Measurements from ENCODE around the gene UBE2E3. TPM values are rescaled to one million over a fixed set of nuclear protein-coding genes. Genes with fewer than 3 reads are reported as not detected.
A peak's percentile ranks its signal among the peaks of the same experiment; 100 is the strongest.

Gene UBE2E3
- total and polyA plus RNA-seq, 2 experiments from 2014 or later, result 151 to 211 TPM

DNA sequence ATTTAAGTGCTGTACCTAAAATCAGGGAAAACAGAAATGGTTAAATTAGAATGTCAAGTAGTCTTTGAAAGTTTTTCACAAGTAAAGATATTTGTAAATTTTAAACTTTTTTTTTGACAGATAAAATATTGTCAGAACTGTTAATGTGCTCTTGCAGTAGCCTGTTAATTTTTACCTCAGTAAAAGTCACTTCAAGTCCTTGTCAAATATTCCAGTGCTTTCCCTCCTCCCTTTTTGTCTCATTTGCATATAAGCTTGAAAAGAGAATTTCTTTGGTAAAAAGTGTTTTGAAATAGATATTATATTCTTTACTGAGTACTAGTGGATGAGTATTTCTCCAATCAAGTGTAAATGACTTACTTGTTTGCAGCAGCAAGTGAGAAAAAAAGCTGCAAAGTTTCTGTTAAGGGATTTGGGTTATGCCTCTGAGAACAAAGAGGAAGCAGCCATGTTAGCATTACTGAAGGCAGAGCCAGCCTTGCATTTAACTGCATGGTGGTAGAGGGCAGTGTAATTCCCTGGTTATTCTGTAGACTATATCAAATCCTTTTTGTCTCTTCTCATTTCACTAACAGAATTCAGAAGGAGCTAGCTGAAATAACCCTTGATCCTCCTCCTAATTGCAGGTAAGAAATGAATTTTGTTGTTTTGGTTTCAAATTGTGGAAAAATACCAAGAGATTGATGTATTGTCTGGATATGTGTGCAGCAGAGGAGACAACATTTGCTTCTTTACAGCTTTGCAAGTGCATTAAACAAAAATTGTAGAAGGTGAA lies 3.2 kb downstream of the UBE2E3 start:
- peaks cover 24% of the 10 kb centered on the region for H3K4me1 ChIP-seq (ENCODE audit: insufficient read depth)
- no peak for TF ChIP-seq EZH2phosphoT487 (IDR thresholded peaks at IDR 0.05; ENCODE audit: low read depth, severe bottlenecking, unreplicated experiment)
- TF ChIP-seq, protein P1, sequence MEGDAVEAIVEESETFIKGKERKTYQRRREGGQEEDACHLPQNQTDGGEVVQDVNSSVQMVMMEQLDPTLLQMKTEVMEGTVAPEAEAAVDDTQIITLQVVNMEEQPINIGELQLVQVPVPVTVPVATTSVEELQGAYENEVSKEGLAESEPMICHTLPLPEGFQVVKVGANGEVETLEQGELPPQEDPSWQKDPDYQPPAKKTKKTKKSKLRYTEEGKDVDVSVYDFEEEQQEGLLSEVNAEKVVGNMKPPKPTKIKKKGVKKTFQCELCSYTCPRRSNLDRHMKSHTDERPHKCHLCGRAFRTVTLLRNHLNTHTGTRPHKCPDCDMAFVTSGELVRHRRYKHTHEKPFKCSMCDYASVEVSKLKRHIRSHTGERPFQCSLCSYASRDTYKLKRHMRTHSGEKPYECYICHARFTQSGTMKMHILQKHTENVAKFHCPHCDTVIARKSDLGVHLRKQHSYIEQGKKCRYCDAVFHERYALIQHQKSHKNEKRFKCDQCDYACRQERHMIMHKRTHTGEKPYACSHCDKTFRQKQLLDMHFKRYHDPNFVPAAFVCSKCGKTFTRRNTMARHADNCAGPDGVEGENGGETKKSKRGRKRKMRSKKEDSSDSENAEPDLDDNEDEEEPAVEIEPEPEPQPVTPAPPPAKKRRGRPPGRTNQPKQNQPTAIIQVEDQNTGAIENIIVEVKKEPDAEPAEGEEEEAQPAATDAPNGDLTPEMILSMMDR (IDR thresholded peaks at IDR 0.05; ENCODE audit: poor library complexity), result peak; percentile 49
- peak; percentile 68 for DNase-seq (ENCODE audit: low spot score)
- no peaks in the 10 kb centered on the region for H3K9me3 ChIP-seq (ENCODE audit: low read depth)
- peak overlapping the region; percentile 34 for H2AFZ ChIP-seq
- peaks cover 66% of the 10 kb centered on the region for H3K79me2 ChIP-seq
- no peaks in the 10 kb centered on the region for H3K9me2 ChIP-seq (replicated peaks; ENCODE audit: insufficient read depth)
- H4K20me1 ChIP-seq (ENCODE audit: insufficient read depth, poor library complexity, severe bottlenecking), result peaks cover 20% of the 10 kb centered on the region
- H3K27me3 ChIP-seq, result no peaks in the 10 kb centered on the region
- peak overlapping the region; percentile 1 for H3K4me3 ChIP-seq
- H3K27ac ChIP-seq, result peak overlapping the region; percentile 61
- peak overlapping the region; percentile 86 for H3K4me2 ChIP-seq
- no peaks in the 10 kb centered on the region for H3K36me3 ChIP-seq (replicated peaks; ENCODE audit: insufficient read depth, low read depth)

DNA sequence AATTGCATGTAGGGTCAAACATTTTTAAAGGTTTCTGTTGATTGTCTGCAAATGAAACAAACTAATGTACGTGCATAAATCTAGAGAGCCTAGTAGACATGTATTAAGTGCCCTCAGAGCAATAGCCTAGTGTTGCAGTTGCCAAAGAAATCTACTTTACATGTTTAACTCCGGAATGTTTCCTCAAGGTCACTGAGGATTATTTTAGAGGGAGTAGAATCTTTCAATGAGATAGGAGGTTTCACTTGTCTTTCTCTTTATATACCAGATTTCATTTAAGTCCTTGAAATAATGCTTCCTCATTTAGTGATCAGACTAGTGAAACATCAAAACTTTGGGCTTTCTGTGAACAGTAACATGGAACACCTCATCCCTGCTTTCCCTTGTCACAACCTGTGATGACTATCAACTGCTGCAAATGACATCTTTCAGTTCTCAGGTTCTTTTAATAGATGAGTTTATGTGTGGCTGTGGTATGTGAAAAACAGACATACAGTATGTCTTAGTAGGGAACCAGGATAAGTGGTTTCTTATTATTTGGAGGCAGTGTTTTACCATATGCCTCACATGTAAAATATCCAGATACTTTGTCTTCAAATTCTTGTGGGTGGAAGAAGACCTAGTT lies 5.5 kb downstream of the UBE2E3 start:
- H3K27ac ChIP-seq, result no peak overlapping the region
- peaks cover 26% of the 10 kb centered on the region for H4K20me1 ChIP-seq (ENCODE audit: insufficient read depth, poor library complexity, severe bottlenecking)
- H2AFZ ChIP-seq, result no peak overlapping the region
- H3K4me2 ChIP-seq, result peak overlapping the region; percentile 86
- H3K9me3 ChIP-seq (ENCODE audit: low read depth), result no peaks in the 10 kb centered on the region
- peaks cover 88% of the 10 kb centered on the region for H3K79me2 ChIP-seq
- WGBS (ENCODE audit: low lambda C conversion rate, missing lambda C conversion rate), result 59% methylated on average over 2 of the region's 2 CpGs
- no peaks in the 10 kb centered on the region for H3K36me3 ChIP-seq (replicated peaks; ENCODE audit: insufficient read depth, low read depth)
- no peaks in the 10 kb centered on the region for H3K9me2 ChIP-seq (replicated peaks; ENCODE audit: insufficient read depth)
- TF ChIP-seq EZH2 (IDR thresholded peaks at IDR 0.05; ENCODE audit: borderline replicate concordance), result no peak
- TF ChIP-seq EZH2phosphoT487 (IDR thresholded peaks at IDR 0.05; ENCODE audit: low read depth, severe bottlenecking, unreplicated experiment), result no peak
- TF ChIP-seq, protein P1 (IDR thresholded peaks at IDR 0.05; ENCODE audit: poor library complexity), result no peak
- no peaks in the 10 kb centered on the region for H3K27me3 ChIP-seq
- no peak overlapping the region for H3K4me3 ChIP-seq
- H3K4me1 ChIP-seq (ENCODE audit: insufficient read depth), result peaks cover 18% of the 10 kb centered on the region
- no peak for DNase-seq (ENCODE audit: low spot score)

DNA sequence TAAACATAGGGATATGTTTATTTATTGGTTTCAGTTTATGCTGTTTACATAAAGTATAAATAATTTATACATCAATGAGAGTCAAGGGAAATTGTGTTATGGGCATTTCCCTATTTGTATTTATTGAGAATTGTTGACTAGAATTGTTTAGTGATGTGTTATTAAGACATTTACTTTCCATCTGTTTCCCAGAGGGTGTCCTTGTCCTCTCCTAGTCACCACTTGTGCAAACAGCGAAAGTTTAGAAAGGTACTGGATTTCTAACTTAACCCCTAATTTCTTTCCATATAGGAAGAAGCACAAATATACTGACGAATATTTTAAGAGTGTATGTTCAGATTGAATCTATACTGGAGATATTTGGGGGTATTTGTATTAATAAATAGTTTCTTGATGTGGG lies 6.7 kb downstream of the UBE2E3 start:
- Histone ChIP-seq H3K4me3 (no peak overlapping the region), H3K27me3 (no peaks in the 10 kb centered on the region), H3K4me2 (no peak overlapping the region), H2AFZ (no peak overlapping the region), H3K9me2 (replicated peaks; ENCODE audit: insufficient read depth) (no peaks in the 10 kb centered on the region), H3K79me2 (peaks cover 94% of the 10 kb centered on the region), H4K20me1 (ENCODE audit: insufficient read depth, poor library complexity, severe bottlenecking) (peaks cover 26% of the 10 kb centered on the region), H3K36me3 (replicated peaks; ENCODE audit: insufficient read depth, low read depth) (no peaks in the 10 kb centered on the region), H3K27ac (no peak overlapping the region), H3K4me1 (ENCODE audit: insufficient read depth) (peaks cover 18% of the 10 kb centered on the region), H3K9me3 (ENCODE audit: low read depth) (no peaks in the 10 kb centered on the region)
- no peak for DNase-seq (ENCODE audit: low spot score)
- TF ChIP-seq, protein P1 (IDR thresholded peaks at IDR 0.05; ENCODE audit: poor library complexity), result no peak
- TF ChIP-seq EZH2 (IDR thresholded peaks at IDR 0.05; ENCODE audit: borderline replicate concordance) (no peak), EZH2phosphoT487 (IDR thresholded peaks at IDR 0.05; ENCODE audit: low read depth, severe bottlenecking, unreplicated experiment) (no peak)
- 87% methylated on average over 2 of the region's 2 CpGs for WGBS (ENCODE audit: low lambda C conversion rate, missing lambda C conversion rate)

Measured in hepatocyte (in vitro differentiated cells).